CD4-positive, alpha-beta T cell (primary cell): ENCODE measurements around the gene PVALEF. TPM values are rescaled to one million over a fixed set of nuclear protein-coding genes. Genes with fewer than 3 reads are reported as not detected.

Source experiments
- ATAC-seq: fragments of 200-7000 bp; cut with Tn5 transposase; one replicate; pipeline ENCODE4 v1.10.0; 2022; ENCODE audit warnings: mild to moderate bottlenecking; ENCODE audit not compliant: poor library complexity
- CTCF ChIA-PET: fragments of 350-600 bp; sonication (Branson Sonifier 250); formaldehyde crosslinking; loops from one replicate; lab custom pipeline; 2021; ENCODE audit warnings: antibody characterized with exemption, inconsistent platforms; lab: Charles Lee
- POLR2A ChIA-PET: fragments of 350-600 bp; sonication (Branson Sonifier 250); formaldehyde crosslinking; loops from one replicate; lab custom pipeline; 2021; ENCODE audit warnings: antibody characterized with exemption, inconsistent platforms; lab: Charles Lee
- DNase-seq, 14 experiments: peaks; one replicate each; pipeline ENCODE4 v3.0.0-alpha.2; 2013 to 2020; ENCODE audit warnings: mixed read lengths in 2 of 14
- H3K27ac ChIP-seq, 2 donors: one replicate each; pipeline versions ENCODE4 v1.5.1 to v1.7.0; 2013; ENCODE audit warnings: low read length in 2 of 2, low read depth in 1 of 2, mild to moderate bottlenecking in 1 of 2
- H3K27me3 ChIP-seq, 2 experiments: 1 replicate in 1 of 2; 2 replicates in 1 of 2; pipeline versions ENCODE4 v1.6.1 to v1.7.0; 2013; ENCODE audit warnings: low read length in 2 of 2, control low read depth in 1 of 2, mild to moderate bottlenecking in 1 of 2, moderate library complexity in 1 of 2; ENCODE audit not compliant: insufficient read depth in 2 of 2, control insufficient read depth in 1 of 2
- H3K36me3 ChIP-seq: one replicate; pipeline ENCODE4 v1.6.1; 2013; ENCODE audit warnings: low read length, control low read depth; ENCODE audit not compliant: insufficient read depth
- H3K4me1 ChIP-seq: one replicate; pipeline ENCODE4 v1.6.1; 2013; ENCODE audit warnings: low read length, control low read depth; ENCODE audit not compliant: insufficient read depth
- H3K4me3 ChIP-seq: one replicate; pipeline ENCODE4 v1.5.1; 2013; ENCODE audit warnings: mild to moderate bottlenecking, low read length, moderate library complexity
- H3K9me3 ChIP-seq, 2 experiments: 1 replicate in 1 of 2; 2 replicates in 1 of 2; pipeline versions ENCODE4 v1.6.1 to v1.7.0; 2013; ENCODE audit warnings: low read length in 2 of 2, mild to moderate bottlenecking in 2 of 2, control low read depth in 1 of 2, moderate library complexity in 1 of 2; ENCODE audit not compliant: control insufficient read depth in 1 of 2, insufficient read depth in 1 of 2
- H3K27ac Mint-ChIP-seq: one replicate; pipeline ENCODE4 v1.8.0; 2020; ENCODE audit warnings: mixed read lengths
- H3K27me3 Mint-ChIP-seq: one replicate; pipeline ENCODE4 v1.8.0; 2021; ENCODE audit warnings: mixed read lengths
- H3K36me3 Mint-ChIP-seq: one replicate; pipeline ENCODE4 v1.8.0; 2021; ENCODE audit warnings: low read depth, mixed read lengths
- H3K4me1 Mint-ChIP-seq: one replicate; pipeline ENCODE4 v1.8.0; 2021; ENCODE audit warnings: low read depth, mixed read lengths
- H3K4me3 Mint-ChIP-seq: one replicate; pipeline ENCODE4 v1.8.0; 2020; ENCODE audit warnings: mild to moderate bottlenecking, mixed read lengths
- H3K9me3 Mint-ChIP-seq: one replicate; pipeline ENCODE4 v1.8.0; 2020; ENCODE audit warnings: mixed read lengths
- intact Hi-C, 2 experiments: fragments of 100-400 bp; cut with DNase I in 1 of 2; cut with micrococcal nuclease in 1 of 2; formaldehyde crosslinking; loops; one replicate each; pipeline versions ENCODE4 v1.15.1 to v1.9.0; 2023 to 2025; cut with DNase I, micrococcal nuclease
- total RNA-seq, 174 experiments: library from RNA in 2 of 174; stranded (reverse) in 2 of 174; gene quantifications; one replicate each; pipeline ENCODE4 v1.2.3 and lab custom pipeline; 2021 to 2026
- TF ChIP-seq, protein P1 (sequence below): fragments of 200-600 bp; IDR thresholded peaks from one replicate; pipeline ENCODE4 v1.8.0; 2022; ENCODE audit warnings: antibody characterized with exemption, mild to moderate bottlenecking

PVALEF gene
- total RNA-seq, 2 experiments from 2014 or later = not detected

DNA sequence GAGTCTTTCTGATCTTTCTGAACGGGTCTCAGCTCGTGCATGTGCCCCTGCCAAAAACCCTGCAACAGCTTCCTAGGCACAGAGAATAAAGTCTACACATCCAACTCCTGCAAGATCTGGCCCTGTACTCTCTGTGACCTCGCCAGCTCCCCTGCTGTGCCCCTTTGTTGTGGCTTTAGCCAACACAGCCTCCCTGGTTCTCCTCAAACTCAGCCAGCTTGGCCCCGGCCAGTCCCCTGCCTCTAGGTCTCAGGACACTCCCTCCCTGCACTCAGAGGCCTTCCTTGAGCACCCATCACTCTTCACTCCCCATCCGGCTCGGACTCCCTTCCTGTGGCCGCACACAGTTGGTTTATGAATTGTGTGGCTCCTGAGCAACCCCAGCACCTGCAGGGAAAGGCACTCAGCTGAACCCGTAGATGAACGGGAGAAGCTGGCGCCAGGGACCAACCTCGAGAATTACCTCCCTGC is 56.1 kb downstream of the PVALEF start:
- no peak overlapping the region for H3K27ac ChIP-seq
- no peaks in the 10 kb centered on the region for H3K9me3 Mint-ChIP-seq
- no peak for DNase-seq
- H3K27me3 ChIP-seq = no peaks in the 10 kb centered on the region
- H3K4me3 Mint-ChIP-seq = peak overlapping the region; percentile 69
- peaks cover 17% of the 10 kb centered on the region for H3K4me1 Mint-ChIP-seq
- H3K9me3 ChIP-seq = no peaks in the 10 kb centered on the region
- intact Hi-C loops = no loop called here
- TF ChIP-seq, protein P1, sequence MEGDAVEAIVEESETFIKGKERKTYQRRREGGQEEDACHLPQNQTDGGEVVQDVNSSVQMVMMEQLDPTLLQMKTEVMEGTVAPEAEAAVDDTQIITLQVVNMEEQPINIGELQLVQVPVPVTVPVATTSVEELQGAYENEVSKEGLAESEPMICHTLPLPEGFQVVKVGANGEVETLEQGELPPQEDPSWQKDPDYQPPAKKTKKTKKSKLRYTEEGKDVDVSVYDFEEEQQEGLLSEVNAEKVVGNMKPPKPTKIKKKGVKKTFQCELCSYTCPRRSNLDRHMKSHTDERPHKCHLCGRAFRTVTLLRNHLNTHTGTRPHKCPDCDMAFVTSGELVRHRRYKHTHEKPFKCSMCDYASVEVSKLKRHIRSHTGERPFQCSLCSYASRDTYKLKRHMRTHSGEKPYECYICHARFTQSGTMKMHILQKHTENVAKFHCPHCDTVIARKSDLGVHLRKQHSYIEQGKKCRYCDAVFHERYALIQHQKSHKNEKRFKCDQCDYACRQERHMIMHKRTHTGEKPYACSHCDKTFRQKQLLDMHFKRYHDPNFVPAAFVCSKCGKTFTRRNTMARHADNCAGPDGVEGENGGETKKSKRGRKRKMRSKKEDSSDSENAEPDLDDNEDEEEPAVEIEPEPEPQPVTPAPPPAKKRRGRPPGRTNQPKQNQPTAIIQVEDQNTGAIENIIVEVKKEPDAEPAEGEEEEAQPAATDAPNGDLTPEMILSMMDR = no peak
- no peak overlapping the region for H3K4me3 ChIP-seq
- ChIA-PET CTCF (interaction anchor here (0.7 kb wide), 1 partner anchor 141 kb away, joined by 5 read pairs; no protein-coding TSS in a partner anchor), POLR2A (interaction anchor here (1.4 kb wide), 1 partner anchor 17 kb away, joined by 5 read pairs; the partner anchor contains the start of genes NDUFAF8 and TEPSIN)
- H3K36me3 ChIP-seq = peaks cover 7% of the 10 kb centered on the region
- peaks cover 25% of the 10 kb centered on the region for H3K4me1 ChIP-seq
- no peaks in the 10 kb centered on the region for H3K36me3 Mint-ChIP-seq
- ATAC-seq = no peak
- H3K27ac Mint-ChIP-seq = no peak overlapping the region
- H3K27me3 Mint-ChIP-seq = no peaks in the 10 kb centered on the region

DNA sequence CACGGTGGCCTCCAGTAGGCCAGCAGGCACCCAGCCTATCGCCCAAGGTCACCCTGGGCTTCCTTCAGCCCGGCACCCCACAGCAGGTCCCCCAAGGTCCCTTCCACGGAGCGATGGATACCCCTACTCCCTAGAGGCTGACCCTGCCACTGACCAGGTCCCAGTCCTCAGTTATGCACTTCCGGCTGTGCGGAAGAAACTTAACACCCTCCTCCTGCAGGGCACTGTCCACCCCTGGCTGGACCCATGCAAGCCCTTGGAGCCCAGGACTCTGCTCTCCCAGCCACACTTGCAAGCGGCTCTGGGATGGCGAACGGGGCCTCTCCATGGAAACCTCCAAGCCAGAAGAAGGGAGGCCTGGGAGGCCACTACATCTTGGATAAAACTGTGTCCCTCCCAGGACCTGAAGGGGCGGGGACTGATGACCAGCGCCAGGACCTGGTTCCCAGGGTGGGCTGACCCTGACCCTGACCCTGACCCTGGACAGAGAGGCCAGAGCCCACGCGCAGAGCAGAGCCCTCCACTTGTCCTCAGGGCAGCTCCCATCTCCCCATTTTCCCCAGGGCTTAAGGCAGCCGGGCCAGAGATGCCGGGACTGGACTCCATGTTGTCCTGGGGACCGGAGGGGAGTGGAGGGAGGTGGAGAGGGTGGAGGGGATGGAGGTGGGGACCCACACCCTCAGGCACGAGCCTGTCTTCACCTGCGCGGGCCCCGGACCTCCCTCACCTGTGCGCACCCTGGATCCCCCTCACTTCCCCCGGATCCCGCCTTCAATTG is 56.7 kb downstream of the PVALEF start:
- Mint-ChIP-seq H3K4me1 (peaks cover 17% of the 10 kb centered on the region), H3K27me3 (no peaks in the 10 kb centered on the region), H3K9me3 (no peaks in the 10 kb centered on the region), H3K27ac (no peak overlapping the region), H3K36me3 (no peaks in the 10 kb centered on the region), H3K4me3 (peak overlapping the region; percentile 69)
- Histone ChIP-seq H3K4me1 (peaks cover 25% of the 10 kb centered on the region), H3K9me3 (no peaks in the 10 kb centered on the region), H3K27ac (no peak overlapping the region), H3K4me3 (peak overlapping the region; percentile 65), H3K27me3 (no peaks in the 10 kb centered on the region), H3K36me3 (peaks cover 5% of the 10 kb centered on the region)
- ChIA-PET POLR2A (interaction anchor here (0.7 to 1.4 kb wide), 9 partner anchors 12 to 767 kb away, joined by 3 to 42 read pairs (median 5); partner anchors contain the start of genes ACTG1, FAAP100, NDUFAF8 and TEPSIN), CTCF (no interaction called here)
- intact Hi-C loops = loop anchor here in 1 of 2 experiments (2.0 kb wide), 3 partner anchors 73 to 187 kb away; partner anchors contain the start of genes BAIAP2 and SLC38A10
- peak in 2 of 14 experiments; percentile 23 to 41 for DNase-seq
- no peak for ATAC-seq
- TF ChIP-seq, protein P1 = no peak

DNA sequence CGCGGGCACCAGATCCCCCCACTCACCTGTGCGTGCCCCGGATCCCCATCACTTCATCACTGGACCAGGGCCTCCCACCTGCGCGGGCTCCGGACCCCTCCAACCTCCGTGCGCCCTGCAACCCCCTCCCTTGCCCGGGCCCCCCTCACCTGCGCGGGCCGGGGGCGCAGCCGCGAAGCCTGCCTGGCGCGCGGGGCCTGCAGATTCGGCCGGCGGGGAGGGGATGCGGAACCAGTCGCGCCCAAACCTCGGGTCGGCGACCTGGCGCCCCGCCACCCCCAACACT is 57.3 kb downstream of the PVALEF start:
- Histone ChIP-seq H3K9me3 (no peaks in the 10 kb centered on the region), H3K27ac (no peak overlapping the region), H3K4me1 (peaks cover 25% of the 10 kb centered on the region), H3K4me3 (peak overlapping the region; percentile 65), H3K27me3 (no peaks in the 10 kb centered on the region), H3K36me3 (peaks cover 5% of the 10 kb centered on the region)
- POLR2A ChIA-PET = interaction anchor here (0.7 to 1.3 kb wide), 8 partner anchors 11 to 768 kb away, joined by 3 to 42 read pairs (median 4); partner anchors contain the start of genes ACTG1, FAAP100, NDUFAF8 and TEPSIN
- intact Hi-C loops = loop anchor here in 1 of 2 experiments (2.0 kb wide), 3 partner anchors 72 to 188 kb away; partner anchors contain the start of genes BAIAP2 and SLC38A10
- TF ChIP-seq, protein P1 = no peak
- CTCF ChIA-PET = interaction anchor here (0.7 kb wide), 1 partner anchor 121 kb away, joined by 3 read pairs; no protein-coding TSS in a partner anchor
- ATAC-seq = no peak
- peaks cover 3% of the 10 kb centered on the region for H3K36me3 Mint-ChIP-seq
- H3K27ac Mint-ChIP-seq = no peak overlapping the region
- H3K27me3 Mint-ChIP-seq = no peaks in the 10 kb centered on the region
- H3K4me1 Mint-ChIP-seq = peaks cover 18% of the 10 kb centered on the region
- H3K9me3 Mint-ChIP-seq = no peaks in the 10 kb centered on the region
- DNase-seq = no peak
- H3K4me3 Mint-ChIP-seq = peak overlapping the region; percentile 87
